ENCODE data around the gene DUSP7.

DUSP7 gene, protein sequence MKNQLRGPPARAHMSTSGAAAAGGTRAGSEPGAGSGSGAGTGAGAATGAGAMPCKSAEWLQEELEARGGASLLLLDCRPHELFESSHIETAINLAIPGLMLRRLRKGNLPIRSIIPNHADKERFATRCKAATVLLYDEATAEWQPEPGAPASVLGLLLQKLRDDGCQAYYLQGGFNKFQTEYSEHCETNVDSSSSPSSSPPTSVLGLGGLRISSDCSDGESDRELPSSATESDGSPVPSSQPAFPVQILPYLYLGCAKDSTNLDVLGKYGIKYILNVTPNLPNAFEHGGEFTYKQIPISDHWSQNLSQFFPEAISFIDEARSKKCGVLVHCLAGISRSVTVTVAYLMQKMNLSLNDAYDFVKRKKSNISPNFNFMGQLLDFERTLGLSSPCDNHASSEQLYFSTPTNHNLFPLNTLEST

DNA sequence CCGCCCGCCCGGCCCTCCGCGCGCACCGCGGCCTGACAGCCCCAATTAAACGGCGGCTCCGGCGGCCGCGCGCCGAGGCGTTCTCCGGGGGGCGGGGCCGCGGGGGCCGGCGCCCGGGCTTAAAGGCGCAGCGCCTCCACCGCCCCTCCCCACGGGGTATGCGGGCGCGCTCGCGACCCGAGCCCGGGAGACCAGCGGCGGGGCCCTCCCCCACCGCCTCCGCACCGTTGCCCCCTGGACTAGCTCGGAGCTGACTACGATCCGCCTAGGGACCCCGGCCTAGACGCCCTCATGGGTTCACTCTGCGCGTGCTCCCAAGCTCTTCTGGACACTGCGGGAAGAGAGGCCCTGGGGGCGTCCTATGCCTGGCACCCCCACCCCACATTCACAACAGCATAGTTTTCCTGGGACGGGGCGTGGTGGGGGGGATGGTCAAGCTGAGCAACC lies at the start of gene DUSP7:
Gene DUSP7, minus strand, starts transcription at position 51 of the 447 bp plus-strand sequence. CDS start 205 bp downstream, outside the sequence.
- peak; percentile 82 for DNase-seq (ENCODE audit: low spot score)

DNA sequence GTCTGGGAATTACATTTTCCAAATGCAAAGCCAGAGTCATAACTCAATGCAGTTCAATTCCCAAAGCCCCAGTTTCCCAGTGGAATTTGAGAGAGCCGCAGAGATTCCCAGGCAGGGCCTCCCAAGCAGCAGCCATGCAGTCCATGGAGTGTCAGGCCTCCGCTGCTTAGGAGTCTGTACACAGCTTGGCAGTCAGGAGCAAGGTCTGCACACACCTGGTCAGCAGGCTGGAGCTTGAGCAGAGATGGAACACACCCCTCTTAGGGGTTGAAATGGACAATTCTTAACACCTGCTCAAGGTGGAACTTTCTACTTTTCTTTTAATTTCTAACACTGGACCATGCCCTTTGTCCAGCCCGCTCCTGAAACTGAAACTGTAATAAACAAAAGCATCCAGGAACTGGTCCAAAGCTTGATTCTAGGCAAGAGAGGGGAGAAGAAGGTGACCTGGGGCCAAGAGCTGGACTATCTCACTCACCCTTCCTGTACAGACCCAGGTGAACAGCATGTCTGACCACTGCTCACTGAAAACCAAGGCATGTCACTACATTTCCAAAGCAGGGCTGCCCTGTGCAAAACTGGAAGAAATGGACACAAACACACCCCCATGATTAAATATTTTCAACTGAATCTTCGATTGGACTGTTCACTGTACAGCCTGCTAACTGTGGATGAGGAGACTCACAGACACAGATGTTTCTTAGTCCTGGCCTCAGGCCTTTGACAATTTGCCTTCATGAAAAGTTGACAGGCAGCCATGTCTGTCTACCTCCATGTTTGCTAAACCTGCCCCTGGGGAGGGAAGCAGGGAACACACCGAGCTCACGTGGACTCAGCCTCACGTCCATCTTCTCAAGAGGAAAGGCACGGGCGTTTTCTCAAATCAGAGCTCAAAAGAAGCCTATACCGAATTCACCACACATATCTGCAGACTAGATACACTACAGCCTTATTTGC lies 48.6 kb upstream of the DUSP7 start:
- no peak for DNase-seq (ENCODE audit: low spot score)

DNA sequence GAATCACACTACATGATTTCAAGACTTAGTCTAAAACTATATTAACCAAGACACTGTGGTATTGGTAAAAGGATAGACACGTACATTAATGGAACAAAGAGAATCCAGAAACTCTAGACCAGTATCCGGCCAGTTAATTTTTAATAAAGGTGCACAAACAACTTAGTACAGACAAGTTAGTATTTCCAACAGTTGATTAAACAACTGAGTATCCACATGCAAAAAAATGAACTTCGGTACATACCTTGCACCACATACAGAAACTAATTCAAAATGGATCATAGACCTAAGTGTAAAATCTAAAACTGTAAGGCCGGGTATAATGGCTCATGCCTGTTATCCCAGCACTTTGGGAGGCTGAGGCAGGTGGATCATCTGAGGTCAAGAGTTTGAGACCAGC lies 46.6 kb upstream of the DUSP7 start:
- DNase-seq (ENCODE audit: low spot score): no peak

DNA sequence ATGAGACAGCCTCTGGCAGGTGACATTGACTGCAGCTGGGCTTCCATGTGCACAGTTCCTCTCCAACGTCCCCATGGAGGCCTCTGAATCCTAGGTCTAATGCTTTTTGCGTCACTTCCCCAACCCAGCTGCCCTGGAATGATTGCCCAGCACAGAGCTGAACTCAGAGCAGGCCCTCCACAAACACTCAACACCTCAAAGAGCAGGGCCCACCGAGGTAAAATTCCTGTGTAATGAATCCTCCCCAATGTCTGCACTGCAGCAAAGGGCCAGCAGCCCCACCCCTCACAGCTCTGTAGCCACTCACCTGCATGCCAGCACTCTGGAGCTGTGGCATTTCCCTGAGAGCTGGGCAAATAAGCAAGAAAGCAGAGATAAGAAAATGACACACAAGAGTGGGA lies 42.6 kb upstream of the DUSP7 start:
- no peak for DNase-seq (ENCODE audit: low spot score)

DNA sequence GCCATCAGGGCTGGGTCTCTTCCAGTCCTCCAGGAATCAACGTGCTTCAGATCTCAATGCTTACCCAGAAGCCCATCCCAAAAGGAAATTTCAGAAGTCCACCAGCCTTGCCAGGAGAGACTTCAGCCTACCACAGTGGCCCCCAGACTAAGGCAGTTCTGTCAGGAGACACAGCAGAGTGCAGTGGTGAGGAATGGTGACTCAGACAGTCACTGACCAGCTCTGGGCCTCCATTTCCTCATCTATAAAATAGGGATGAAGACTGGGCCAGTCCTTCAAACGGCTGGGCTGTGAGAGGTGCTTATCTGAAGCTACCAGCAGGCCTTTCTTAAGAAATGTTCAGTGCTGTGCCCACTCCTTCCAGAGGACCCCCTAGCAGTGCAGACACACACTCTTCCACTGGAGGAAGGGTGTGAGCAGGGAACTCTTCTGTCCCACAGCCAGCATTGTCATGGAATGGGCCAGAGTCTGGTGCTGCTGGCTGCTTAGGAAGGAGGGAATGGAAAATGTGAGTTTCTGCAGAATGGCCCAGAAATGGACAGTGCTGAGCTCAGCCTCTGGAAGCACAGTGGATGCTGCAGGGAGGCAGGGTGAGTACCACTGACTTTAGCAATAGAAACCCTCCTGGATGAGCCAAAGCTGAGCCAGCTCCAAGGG lies 41.6 kb upstream of the DUSP7 start:
- no peak for DNase-seq (ENCODE audit: low spot score)

DNA sequence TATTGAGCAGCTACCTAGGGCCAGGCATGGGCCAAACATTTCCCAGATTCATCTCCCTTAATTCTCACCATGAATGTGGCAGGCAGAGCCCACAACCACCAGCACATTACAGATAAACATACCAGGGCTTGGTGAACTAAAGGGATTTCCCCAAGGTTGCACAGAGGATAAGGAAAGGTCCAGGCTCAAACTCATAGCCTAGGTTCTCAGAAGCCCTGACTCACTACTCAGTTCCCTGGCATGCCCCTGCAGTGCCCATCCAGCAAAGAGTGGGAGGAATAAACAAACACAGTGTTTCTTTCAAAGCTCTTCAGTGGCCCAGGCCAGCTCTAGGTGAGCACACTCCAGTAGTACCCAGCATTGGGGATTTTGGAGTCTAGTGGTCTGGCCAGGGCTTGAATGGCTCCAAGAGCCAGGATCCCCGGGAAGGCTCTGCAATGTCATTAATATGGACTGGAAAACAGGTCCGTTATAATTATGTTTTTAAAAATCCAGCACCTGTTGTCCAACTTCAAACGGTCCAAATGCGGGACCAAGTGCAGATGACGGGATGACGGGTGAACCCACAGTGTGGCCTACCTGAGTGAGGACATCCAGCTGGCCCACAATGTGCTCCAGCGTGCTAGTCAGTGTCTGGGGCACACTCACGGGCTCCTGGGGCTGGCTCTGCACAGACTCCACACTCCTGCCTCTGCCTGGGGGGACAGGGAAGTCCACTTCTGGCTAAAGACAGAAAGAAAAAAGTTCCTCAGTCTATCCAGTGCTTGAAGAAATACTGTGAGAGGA lies 39.8 kb upstream of the DUSP7 start:
- no peak for DNase-seq (ENCODE audit: low spot score)

DNA sequence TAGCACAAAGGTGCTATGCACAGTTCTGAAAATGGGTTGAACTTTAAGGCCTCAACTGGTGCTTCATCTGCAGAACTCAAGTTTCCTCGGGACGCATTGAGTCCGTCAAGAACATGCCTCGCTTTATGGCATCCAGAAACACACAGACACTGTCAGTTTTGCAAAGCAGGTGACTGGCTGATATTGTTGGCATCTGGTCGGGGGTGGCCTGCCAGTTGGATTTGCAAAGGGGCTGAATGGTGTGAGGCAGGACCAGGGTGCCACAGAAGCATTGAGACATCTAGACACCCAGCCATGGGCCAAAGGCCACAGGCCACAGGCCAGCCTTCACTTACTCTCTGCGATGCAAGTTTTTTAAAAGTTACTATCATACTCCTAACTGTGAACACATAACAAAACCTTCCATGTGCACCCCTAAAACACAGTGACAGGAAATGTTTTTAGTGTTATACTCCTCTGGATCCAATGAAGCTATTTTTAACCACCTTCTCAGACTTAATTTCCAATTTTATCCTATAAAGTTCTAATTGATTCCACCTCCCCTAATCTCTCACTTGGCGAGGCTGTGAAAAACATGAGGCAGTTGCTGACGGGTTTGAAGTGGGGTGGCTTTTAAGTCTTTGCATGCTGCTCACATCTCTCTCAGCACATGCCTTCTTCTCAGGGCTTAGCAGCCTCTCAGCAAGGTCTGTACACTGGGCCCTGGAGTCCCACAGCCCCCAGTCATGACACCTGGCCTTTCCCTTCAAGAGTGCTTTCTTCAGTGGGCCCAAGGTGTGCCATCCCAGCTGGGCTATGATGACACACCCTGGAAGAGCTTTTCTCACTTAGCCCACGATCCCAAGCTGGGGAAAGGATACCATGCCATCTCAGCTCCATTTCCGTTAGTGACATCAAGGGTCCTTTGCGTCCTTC lies 38.5 kb upstream of the DUSP7 start:
- no peak for DNase-seq (ENCODE audit: low spot score)

DNA sequence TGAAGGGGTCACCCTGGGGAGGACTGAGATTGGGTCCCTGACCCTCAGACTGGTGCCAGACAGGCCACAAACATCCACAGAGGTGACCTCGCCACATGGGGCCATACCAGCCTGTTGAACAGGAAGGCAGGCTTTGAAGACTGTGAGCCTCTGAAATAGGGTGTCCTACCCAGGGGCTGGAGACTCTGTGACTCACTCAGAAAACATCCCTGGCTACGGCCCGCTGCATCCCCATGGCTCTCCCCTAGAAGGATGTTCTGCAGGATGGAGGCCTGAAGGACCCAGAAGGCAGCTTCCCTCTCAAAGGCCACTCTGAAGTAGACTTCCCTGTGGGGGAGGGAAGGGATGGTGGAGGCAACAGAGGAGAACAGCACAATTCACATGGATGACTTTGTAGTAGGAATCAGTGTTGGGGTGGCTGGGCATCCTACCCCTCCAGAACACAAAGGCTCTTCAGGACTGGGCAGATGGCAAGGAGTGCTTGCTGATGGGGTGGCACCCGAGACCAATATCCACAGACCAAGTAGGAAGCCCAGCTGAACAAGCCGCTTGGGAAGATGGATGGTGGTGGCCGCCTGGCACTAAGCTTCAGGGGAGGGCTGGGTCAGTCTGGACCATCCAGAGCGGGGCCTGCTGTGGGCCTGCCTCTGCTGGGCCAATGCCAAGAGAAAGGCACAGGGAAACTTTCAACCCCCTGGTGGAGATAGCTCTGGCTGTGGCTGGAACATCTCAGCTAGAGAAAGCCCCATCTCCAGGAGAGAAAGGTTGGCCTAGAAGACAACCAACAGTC lies 37.6 kb upstream of the DUSP7 start:
- DNase-seq (ENCODE audit: low spot score): peak; percentile 48

DNA sequence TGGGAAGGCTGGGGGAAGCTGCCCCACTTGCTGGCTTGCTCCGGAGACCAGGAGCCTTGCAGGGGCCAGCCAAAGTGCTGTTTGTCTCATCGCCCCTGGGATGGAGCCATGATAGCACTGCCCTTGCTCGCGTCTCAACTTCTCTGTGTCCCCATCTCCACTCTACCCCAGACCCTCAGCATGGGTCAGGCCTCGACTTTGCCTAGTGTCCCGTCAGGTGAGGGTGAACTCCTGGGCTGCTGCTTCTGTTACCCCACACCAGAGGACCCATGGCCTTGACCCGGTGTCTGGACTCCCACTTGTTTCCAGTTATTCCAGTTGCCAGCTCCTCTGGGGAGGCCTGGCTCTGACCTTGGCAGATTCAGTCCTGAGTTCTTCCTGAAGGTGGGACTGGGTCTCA lies 36.5 kb upstream of the DUSP7 start:
- no peak for DNase-seq (ENCODE audit: low spot score)

DNA sequence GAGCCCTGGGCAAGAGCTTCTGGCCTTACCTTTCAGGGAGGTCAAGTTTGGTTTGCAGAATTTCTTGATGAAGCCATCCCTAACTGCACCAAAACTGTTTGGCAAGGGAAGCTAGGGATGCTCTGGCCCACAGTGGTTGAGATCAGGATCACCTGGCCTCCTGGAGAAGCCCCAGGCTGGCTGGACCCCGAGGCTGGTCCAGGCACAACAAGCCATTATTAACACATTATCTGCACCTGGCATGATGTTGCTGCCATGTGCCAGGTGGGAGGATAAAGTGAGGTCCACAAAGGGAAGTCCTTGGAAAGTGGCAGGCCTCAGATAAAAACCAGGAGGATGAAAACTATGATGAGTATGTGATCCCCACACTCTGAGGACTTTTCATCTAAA lies 35.9 kb upstream of the DUSP7 start:
- DNase-seq (ENCODE audit: low spot score): no peak

DNA sequence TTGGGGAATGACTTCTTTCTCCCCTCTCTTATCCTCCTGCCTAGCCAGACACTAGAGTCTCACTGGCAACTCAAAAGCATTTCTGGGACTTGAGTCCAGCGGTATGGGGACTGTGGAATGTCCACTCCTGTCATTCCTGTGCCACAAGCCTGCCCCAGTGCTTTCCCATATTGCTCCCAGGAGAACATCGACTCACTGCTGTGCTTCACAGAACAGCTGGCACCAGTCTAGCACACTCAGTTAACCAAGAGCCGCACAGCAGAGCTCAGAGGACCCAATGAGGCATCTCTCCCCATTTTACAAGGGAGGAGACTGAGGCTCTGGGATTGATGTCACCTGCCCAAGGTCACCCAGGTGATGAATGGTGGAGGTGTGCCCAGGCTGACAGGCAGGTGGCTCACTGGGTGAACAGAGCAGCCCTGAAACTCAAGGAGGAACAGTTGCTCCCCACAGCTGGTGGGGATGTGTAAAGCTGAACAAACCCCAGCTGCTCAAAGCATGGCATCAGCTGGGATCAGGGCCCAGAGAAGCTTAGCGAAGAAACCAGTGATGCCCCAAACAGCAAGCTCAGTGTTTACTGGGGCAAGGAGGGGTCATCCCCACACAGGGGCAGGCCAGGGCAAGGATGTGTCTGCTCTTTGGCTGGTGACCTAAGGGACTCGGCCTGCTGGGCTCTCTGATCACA lies 35.4 kb upstream of the DUSP7 start:
- peak; percentile 66 for DNase-seq (ENCODE audit: low spot score)

DNA sequence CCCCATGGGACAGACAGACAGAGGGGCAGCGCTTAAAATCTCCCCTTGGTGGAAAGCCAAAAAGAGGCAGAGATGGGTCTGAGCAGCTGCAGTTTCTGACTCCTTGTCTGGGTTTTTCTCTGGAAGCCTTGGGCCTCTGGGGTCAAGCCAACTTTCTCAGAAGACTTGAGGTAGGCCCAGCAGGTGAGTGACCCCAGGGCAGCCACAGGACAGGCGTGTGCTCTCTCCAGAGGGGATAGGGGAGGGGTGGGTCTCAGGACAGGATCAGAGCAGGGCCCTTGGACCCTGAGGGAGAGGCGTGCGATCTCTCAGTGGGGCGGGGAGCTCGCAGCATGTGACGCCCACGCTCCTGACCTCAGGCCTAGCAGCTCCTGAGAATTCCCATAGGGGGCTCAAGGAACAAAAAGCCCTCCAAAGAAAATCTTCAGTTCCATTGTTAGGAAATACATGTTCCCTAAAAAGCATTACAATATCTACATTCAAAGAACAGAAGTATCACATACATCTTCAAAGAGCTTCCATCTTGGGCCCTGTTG lies 34.6 kb upstream of the DUSP7 start:
- DNase-seq (ENCODE audit: low spot score): no peak

DNA sequence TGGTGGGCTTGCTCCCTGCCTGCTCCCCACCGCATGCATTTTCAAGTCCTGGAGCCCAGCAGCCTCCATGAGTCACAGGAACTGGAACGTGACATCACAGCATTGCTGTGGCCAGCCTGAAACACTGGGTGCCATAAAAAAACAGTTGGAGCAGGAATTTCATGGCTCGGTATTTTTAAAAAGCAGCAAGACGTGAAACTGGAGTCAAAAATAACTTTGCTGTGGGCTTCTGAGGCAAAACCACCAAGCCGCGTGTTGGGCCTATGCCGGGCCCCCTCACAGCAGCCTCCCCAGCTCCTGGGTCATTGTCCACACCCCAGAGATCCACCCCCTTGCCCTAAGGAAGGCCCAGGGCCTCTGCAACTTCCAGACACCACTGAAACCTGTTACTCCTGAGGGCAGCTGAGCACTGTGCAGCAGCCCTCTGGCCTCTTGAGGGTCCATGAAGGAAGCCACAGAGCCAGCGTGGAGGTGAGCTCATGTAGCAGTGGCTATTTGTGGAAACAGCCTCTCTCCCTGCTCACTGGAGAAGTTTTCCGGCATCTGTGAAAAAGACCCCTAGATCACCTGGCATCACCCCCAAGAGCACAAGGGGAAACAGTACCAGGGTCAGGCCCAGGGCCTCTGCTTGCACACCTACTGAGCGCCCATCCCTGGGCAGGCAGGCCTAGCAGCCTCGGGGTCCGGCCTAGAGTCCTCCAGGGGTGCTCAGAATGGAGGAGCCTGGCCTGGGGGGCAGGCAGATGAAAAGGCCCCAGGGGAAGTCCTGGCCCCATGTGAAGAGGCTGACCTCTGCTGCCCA lies 34.0 kb upstream of the DUSP7 start:
- peak; percentile 91 for DNase-seq (ENCODE audit: low spot score)

DNA sequence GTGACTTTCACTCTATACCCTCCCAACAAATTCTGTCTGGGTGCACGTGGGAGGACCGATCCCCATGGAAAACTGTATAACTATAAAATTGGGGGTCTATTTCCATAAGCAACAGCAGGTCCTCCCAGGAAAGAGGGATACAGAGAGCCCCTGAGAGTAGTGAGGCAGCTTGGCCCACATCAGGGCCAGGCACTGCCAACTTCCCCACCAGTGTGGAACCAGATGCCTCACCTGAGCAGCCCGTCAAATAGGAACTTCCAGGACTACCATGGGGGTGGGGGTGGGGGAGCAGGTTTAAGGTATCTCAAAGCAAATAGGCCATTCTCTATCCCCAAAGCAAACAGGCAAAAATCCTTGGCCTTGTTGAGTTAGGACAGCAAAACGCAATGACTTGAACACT lies 33.3 kb upstream of the DUSP7 start:
- no peak for DNase-seq (ENCODE audit: low spot score)

DNA sequence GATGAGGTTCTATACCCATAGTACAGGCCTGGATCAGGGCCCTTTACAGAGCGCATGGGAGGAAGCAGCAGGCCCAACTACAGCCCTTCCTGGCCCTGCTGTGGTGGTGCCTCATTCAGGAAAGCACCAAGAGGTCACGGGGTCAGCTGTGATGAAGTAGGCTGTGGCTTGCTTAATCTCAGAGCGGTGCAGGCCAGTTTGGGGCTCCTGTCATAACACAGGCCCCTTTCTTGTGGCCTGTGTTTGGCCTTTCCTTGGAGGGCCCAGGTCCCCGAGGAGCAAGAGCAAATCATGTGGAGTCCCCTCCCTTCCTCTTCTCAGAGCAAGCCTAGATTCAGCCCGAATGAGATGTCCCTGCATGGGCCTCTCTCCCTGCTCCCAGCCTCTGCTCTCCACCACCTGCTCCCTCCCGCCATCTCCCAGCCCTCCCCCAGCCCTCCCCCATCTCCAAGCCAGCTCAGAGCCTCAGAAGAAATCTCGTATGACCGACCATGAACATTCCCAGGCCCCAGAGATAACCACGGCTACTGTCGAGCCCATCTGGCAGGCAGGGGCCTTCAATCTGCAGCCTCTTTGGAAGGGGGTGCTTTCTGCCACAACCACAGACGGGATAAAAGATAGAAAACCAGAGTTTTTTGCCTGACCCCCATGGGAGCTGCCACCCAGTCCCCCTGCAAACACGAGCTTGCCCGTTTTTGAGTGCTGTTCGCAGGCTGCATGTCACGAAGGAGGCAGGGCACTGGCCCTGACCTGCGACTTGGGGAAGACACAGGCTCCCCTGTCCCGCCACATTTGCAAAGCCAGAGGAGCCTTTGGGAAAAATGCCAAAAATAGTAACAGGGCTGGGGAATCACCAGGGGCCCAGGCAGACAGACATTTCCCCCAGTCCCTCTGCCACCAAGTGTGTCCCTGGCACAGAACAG lies 32.3 kb upstream of the DUSP7 start:
- no peak for DNase-seq (ENCODE audit: low spot score)

DNA sequence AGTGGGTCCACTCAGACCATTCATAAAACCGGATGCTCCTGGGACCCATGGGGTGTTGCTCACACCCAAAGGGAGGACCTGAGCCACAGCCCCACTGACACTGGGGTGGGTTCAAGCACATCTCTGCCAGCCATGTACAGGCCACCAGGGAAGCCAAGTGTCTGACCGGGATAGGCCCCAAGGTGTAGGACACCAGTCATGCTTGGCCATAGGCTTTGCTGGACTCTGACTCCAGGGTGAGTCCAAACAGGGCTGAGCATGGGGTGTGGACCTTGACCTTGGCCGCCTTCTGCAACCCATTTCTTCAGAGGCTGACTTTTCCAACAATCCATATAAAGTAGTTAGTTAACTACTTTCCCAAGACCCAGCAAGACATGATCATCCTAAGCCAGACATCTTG lies 31.4 kb upstream of the DUSP7 start:
- DNase-seq (ENCODE audit: low spot score): no peak

Measured in AG20443 (cell line).